Right lung (tissue), 5 donors: ENCODE measurements around the gene SUMO3. TPM values are rescaled to one million over a fixed set of nuclear protein-coding genes. Genes with fewer than 3 reads are reported as not detected.

Experiments
- DNase-seq, 2 donors: peaks; one replicate each; pipeline ENCODE4 v3.0.0-alpha.2; 2013
- polyA plus RNA-seq, 5 donors: library from polyadenylated mRNA; unstranded; fragments of 120-200 nt; gene quantifications; one replicate each; pipeline versions ENCODE4 v1.2.1 to v1.2.3, GENCODE V29; 2013; ENCODE audit warnings: inconsistent platforms in 1 of 5, low replicate concordance in 1 of 5; ENCODE audit not compliant: insufficient read length in 5 of 5, insufficient read depth in 1 of 5

SUMO3 gene
- polyA plus RNA-seq, 5 donors: 116 to 138 (median 124) TPM

GRCh38 chr21:44762221-44763049 is 55.4 kb downstream of the SUMO3 start:
- DNase-seq: no peak

DNA sequence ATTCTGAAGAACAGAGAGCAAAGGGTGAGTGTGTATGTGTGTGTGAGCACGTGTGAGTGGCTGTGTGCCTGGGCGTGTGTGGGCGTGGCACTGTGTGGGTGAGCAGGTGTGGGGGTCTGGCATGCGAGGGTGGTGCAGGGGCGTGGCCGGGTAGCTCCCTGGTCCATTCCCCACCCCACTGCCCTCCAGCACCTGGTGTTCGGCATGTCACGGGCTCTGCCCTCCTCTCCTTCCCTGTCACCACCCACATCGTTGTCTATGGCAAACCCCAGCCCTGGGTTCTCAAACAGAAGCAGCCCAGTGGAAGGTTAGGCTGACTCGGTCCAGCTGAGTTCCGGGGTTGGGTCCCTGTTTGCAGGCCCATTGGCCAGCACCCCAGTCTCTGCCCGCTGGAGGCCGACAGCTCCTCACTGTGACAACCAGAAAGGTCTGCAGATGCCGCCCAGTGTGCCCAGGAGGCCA is 56.1 kb downstream of the SUMO3 start:
- no peak for DNase-seq

GRCh38 chr21:44761011-44761729 is 56.7 kb downstream of the SUMO3 start:
- DNase-seq: no peak

GRCh38 chr21:44760376-44760775 is 57.5 kb downstream of the SUMO3 start:
- no peak for DNase-seq

DNA sequence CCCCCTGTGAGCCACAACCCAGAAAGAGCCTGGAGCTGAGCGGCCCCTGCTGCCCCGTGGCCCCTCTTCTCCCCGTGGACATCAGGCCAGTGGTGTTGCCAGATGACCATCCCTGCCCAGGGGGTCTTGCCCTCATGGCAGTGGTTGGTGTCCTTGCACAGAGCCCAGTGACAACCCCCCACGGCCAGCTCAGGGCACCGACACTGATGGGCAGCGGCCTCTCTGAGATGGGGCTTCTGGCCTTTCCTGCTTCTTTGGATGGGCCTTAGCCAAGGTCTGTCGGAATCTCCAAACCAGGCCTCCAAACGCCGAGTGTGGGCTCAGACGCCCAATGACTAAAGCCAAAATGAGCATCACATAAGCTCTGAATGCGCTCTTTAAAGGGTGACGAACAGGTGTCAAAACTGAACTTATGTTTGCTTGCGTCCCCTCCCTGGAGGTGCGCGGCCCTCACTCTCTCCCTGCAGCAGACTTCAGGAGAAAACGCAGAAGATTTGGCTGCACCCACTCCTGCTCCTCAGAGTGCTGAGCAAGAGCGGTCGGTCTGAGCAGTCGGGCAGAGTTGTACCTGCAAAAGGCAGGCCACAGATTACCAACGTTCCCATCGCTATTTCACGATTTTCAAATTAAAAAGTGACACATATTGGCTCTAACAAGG is 58.1 kb downstream of the SUMO3 start:
- DNase-seq: no peak

DNA sequence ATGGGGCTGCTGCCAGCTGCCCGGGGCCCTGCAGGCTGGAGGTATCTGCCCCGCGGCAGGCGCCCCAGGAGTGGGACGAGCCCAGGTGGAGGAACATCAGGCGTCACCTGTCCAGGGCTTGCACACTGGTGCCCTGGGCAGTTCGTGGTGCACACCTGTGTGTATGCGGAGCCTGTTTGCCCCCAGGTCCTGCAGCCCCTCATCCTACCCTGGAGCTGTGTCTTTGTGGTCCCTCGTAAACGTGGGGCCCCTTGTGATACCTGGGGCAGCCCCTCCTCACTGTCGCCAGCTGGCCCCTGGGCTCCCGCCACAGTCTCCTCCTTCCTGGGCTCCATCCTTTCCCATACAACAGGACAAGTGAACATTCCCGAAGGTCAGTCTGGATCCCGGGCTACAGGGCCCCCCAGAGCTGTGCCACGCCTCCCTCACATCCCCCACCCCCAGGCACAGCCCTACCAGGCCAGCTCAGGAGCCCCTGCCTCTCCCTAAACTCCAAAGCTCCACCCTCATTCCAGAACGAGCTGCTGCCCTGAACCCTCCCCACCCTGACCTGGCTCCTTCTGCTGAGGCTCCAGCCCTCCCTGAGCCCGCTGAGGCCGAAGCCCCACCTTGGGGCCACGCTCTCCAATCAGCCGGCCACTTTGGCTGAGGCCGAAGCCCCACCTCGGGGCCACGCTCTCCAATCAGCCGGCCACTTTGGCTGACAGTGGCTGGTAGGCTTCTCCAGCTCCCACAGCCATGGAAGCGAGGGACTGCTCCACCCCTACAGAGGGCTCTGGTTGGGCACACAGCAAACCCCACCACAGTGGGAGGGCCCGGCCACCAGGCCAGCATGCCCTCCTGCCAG is 58.9 kb downstream of the SUMO3 start:
- no peak for DNase-seq

GRCh38 chr21:44758141-44758561 is 59.7 kb downstream of the SUMO3 start:
- DNase-seq: no peak

- DNase-seq: no peak
Measured at GRCh38 chr21:44757731-44758130, 60.1 kb downstream of the SUMO3 start.

DNA sequence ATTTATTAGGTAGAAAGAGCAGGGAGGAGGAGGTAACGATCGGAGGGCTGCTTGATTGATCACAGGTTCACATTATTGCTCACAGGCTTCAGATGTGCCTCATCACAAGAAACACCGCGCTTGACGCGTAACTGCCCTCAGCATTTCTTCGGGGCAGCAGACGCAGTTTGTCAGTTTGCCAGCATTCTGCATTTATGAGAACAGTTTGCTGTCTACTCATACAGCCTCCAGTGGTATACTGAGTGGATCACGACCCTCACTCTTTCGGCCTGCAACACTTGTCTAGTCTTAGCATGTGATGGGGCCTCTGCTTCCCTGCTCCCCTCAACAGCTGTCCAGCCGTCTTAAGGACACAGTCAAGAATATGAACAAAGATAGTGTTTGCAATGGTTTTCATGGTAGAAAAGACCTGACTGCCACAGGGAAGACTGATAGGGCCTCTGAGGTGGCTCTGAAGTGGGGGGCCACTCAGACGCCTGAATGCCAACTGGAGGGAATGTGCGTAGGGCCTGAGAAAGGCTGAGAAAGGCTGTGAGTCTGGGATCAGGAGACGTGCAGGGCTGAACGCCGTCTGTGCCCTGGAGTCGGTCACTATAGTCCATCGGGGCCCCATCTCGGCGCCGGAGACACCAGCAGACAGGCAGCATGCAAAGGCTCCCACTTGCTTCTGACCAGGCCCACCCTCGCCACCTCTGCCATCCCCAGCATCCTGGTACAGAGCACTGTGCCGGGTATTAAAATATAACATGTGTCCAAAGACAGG is 61.3 kb downstream of the SUMO3 start:
- DNase-seq: no peak

Other genes with a start within 250 kb of the SUMO3 start
- gene KRTAP10-4, start 244.3 kb downstream of the SUMO3 start, polyA plus RNA-seq: not detected
- gene KRTAP10-5, start 237.5 kb downstream of the SUMO3 start, polyA plus RNA-seq: not detected
- not detected for gene KRTAP10-6, start 225.6 kb downstream of the SUMO3 start, polyA plus RNA-seq
- not detected for gene KRTAP10-7, start 217.5 kb downstream of the SUMO3 start, polyA plus RNA-seq
- not detected for gene KRTAP10-8, start 206.0 kb downstream of the SUMO3 start, polyA plus RNA-seq
- not detected for gene KRTAP10-9, start 191.0 kb downstream of the SUMO3 start, polyA plus RNA-seq
- not detected for gene KRTAP10-10, start 180.7 kb downstream of the SUMO3 start, polyA plus RNA-seq
- gene KRTAP10-11, start 171.6 kb downstream of the SUMO3 start, polyA plus RNA-seq: not detected
- gene KRTAP12-4, start 163.4 kb downstream of the SUMO3 start, polyA plus RNA-seq: not detected
- not detected for gene KRTAP12-3, start 160.1 kb downstream of the SUMO3 start, polyA plus RNA-seq
- gene KRTAP12-2, start 151.1 kb downstream of the SUMO3 start, polyA plus RNA-seq: not detected
- not detected for gene KRTAP12-1, start 135.9 kb downstream of the SUMO3 start, polyA plus RNA-seq
- gene KRTAP10-12, start 120.9 kb downstream of the SUMO3 start, polyA plus RNA-seq: not detected
- 1 to 10 TPM; 2.0 to 4.4 (median 3.0) TPM for gene TSPEAR, start 106.5 kb downstream of the SUMO3 start, polyA plus RNA-seq
- 100 to 1,000 TPM; 110 to 155 (median 135) TPM for gene UBE2G2, start 16.2 kb downstream of the SUMO3 start, polyA plus RNA-seq
- 100 to 1,000 TPM; 190 to 221 (median 212) TPM for gene PTTG1IP, start 55.6 kb upstream of the SUMO3 start, polyA plus RNA-seq
- gene ITGB2, start 102.8 kb upstream of the SUMO3 start, polyA plus RNA-seq: 10 to 100 TPM in 2 of 5 donors, 1 to 10 TPM in 3; 7.3 to 16.1 (median 8.6) TPM
- 10 to 100 TPM; 12.1 to 23.5 (median 13.6) TPM for gene SLX9, start 122.0 kb upstream of the SUMO3 start, polyA plus RNA-seq